Choroid plexus epithelial cell (primary cell): ENCODE results near the gene ATP13A2.
A peak's percentile ranks its signal among the peaks of the same experiment; 100 is the strongest.

Experiments
- DNase-seq: peaks from one replicate; pipeline ENCODE4 v3.0.0-alpha.2; 2010; ENCODE audit warnings: low read depth
- H3K4me3 ChIP-seq: 2 replicates; pipeline ENCODE4 v1.5.1; 2011; ENCODE audit warnings: low read depth, mild to moderate bottlenecking, control low read depth, low read length, moderate library complexity
- TF ChIP-seq, protein P1 (sequence below): conservative IDR thresholded peaks from 2 replicates; pipeline ENCODE4 v1.5.1; 2011; ENCODE audit warnings: low read depth, mild to moderate bottlenecking, control low read depth, inconsistent platforms, low read length, moderate library complexity

Gene ATP13A2

DNA sequence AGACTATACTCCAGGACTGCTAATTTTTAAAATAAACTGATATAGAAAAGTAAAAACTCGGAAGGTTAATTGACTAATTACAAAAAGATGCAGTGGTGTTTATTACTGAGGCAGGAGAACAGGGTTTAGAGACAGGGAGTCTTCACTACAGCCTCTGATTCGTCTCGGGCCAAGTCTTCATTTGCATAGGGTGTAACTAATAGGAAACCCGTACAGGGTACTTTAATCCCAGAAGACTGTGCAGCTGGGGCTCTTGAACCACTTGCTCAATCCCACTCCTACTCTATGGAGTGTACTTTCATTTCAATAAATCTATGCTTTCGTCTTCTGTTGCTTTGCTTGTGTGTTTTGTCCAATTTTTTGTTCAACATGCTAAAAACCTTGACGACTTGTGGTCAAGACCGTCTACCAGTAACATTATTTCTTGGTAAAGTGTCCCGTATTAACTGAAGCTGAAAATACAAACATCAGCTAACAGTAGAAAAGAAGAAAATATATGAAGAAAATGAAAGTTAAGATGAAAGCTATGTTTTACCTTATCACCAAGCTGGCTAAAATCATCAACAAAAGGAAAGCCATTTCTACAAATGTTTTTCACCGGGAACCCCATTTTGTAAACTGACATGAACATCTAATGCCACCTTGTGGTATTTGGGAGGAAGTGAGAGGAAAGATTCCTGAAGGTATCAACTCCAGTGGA is 34.1 kb upstream of the ATP13A2 start:
- peak; percentile 85 for DNase-seq
- TF ChIP-seq, protein P1, sequence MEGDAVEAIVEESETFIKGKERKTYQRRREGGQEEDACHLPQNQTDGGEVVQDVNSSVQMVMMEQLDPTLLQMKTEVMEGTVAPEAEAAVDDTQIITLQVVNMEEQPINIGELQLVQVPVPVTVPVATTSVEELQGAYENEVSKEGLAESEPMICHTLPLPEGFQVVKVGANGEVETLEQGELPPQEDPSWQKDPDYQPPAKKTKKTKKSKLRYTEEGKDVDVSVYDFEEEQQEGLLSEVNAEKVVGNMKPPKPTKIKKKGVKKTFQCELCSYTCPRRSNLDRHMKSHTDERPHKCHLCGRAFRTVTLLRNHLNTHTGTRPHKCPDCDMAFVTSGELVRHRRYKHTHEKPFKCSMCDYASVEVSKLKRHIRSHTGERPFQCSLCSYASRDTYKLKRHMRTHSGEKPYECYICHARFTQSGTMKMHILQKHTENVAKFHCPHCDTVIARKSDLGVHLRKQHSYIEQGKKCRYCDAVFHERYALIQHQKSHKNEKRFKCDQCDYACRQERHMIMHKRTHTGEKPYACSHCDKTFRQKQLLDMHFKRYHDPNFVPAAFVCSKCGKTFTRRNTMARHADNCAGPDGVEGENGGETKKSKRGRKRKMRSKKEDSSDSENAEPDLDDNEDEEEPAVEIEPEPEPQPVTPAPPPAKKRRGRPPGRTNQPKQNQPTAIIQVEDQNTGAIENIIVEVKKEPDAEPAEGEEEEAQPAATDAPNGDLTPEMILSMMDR: peak; percentile 72
- H3K4me3 ChIP-seq: peak overlapping the region; percentile 41

GRCh38 chr1:17045150-17045549 is 33.4 kb upstream of the ATP13A2 start:
- TF ChIP-seq, protein P1: no peak
- H3K4me3 ChIP-seq: no peak overlapping the region
- DNase-seq: no peak

GRCh38 chr1:17043676-17044075 is 31.9 kb upstream of the ATP13A2 start:
- TF ChIP-seq, protein P1: no peak
- no peak for DNase-seq
- H3K4me3 ChIP-seq: no peak overlapping the region

DNA sequence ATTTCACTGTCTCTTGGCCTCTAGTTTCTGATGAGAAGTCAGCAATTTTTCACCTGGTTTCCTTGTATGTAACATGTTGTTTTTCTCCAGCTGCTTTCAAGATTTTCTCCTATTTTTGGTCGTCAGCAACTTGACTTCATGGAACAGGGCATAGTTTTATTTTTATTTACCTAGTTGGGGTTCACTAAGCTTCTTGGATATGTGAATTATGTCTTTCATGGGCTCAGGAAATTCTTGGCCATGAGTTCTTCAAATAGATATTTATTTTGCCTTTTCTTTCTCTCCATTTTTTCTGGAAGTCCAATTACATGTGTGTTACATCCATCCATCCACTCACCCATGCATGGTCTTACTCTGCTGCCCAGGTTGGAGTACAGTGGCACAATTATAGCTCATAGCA is 28.4 kb upstream of the ATP13A2 start:
- TF ChIP-seq, protein P1: no peak
- H3K4me3 ChIP-seq: no peak overlapping the region
- no peak for DNase-seq

- TF ChIP-seq, protein P1: no peak
- H3K4me3 ChIP-seq: no peak overlapping the region
- no peak for DNase-seq
Observed at GRCh38 chr1:17039522-17039921, 27.8 kb upstream of the ATP13A2 start.

DNA sequence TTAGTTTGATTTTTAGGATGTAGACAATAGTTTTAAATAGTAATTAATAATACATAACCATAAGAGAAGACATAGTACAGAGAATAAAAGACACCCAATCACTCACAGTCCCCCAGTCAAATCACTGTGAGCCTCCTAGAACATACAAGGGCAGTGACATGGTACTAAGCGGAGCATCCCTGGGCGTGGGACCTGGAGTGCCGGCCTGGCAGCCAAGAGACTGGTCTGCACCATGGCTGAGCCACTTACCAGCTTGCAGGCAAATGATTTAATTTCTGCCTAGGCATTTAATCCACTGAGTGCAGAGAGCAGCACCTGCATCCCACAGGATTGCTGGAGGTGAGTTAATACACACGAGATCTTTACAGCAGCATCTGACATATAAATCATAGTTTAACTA is 21.8 kb upstream of the ATP13A2 start:
- no peak for DNase-seq
- H3K4me3 ChIP-seq: no peak overlapping the region
- TF ChIP-seq, protein P1: no peak

- TF ChIP-seq, protein P1: no peak
- DNase-seq: peak; percentile 32
- no peak overlapping the region for H3K4me3 ChIP-seq
Observed at GRCh38 chr1:17032741-17033140, 21.0 kb upstream of the ATP13A2 start.
